Measurements from ENCODE around the gene ITSN1.

The ITSN1 gene

DNA sequence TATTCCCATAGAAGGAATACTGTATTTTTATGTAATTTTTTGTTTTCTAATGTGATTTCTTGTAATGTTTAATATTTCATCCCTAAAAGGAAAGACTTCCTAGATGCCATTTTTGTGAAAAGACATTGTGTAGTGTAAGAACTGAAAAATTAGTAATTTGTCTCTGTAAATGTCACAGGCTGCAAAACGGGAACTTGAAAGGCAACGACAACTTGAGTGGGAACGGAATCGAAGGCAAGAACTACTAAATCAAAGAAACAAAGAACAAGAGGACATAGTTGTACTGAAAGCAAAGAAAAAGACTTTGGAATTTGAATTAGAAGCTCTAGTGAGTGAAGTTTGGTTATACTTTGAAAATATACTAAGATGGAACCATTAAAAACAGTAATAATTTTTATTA is 132.2 kb downstream of the ITSN1 start:
- ATAC-seq, result no peak
- TF ChIP-seq, protein P1, sequence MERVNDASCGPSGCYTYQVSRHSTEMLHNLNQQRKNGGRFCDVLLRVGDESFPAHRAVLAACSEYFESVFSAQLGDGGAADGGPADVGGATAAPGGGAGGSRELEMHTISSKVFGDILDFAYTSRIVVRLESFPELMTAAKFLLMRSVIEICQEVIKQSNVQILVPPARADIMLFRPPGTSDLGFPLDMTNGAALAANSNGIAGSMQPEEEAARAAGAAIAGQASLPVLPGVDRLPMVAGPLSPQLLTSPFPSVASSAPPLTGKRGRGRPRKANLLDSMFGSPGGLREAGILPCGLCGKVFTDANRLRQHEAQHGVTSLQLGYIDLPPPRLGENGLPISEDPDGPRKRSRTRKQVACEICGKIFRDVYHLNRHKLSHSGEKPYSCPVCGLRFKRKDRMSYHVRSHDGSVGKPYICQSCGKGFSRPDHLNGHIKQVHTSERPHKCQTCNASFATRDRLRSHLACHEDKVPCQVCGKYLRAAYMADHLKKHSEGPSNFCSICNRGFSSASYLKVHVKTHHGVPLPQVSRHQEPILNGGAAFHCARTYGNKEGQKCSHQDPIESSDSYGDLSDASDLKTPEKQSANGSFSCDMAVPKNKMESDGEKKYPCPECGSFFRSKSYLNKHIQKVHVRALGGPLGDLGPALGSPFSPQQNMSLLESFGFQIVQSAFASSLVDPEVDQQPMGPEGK (CRISPR knock-in tag; IDR thresholded peaks at IDR 0.05; ENCODE audit: borderline replicate concordance), result no peak
- TF ChIP-seq, protein P2, sequence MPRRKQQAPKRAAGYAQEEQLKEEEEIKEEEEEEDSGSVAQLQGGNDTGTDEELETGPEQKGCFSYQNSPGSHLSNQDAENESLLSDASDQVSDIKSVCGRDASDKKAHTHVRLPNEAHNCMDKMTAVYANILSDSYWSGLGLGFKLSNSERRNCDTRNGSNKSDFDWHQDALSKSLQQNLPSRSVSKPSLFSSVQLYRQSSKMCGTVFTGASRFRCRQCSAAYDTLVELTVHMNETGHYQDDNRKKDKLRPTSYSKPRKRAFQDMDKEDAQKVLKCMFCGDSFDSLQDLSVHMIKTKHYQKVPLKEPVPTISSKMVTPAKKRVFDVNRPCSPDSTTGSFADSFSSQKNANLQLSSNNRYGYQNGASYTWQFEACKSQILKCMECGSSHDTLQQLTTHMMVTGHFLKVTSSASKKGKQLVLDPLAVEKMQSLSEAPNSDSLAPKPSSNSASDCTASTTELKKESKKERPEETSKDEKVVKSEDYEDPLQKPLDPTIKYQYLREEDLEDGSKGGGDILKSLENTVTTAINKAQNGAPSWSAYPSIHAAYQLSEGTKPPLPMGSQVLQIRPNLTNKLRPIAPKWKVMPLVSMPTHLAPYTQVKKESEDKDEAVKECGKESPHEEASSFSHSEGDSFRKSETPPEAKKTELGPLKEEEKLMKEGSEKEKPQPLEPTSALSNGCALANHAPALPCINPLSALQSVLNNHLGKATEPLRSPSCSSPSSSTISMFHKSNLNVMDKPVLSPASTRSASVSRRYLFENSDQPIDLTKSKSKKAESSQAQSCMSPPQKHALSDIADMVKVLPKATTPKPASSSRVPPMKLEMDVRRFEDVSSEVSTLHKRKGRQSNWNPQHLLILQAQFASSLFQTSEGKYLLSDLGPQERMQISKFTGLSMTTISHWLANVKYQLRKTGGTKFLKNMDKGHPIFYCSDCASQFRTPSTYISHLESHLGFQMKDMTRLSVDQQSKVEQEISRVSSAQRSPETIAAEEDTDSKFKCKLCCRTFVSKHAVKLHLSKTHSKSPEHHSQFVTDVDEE (CRISPR knock-in tag; IDR thresholded peaks at IDR 0.05), result no peak
- TF ChIP-seq ZFP3 (CRISPR knock-in tag; IDR thresholded peaks at IDR 0.05) (no peak), TCF4 (CRISPR knock-in tag; IDR thresholded peaks at IDR 0.05; ENCODE audit: borderline replicate concordance) (no peak), RARB (CRISPR knock-in tag; IDR thresholded peaks at IDR 0.05) (no peak), TOX (CRISPR knock-in tag; IDR thresholded peaks at IDR 0.05; ENCODE audit: borderline replicate concordance) (no peak), ESRRG (CRISPR knock-in tag; IDR thresholded peaks at IDR 0.05) (no peak), ZNF70 (CRISPR knock-in tag; IDR thresholded peaks at IDR 0.05) (no peak), ZNF565 (CRISPR knock-in tag; conservative IDR thresholded peaks at IDR 0.05; ENCODE audit: low read depth) (no peak), ZC3H10 (CRISPR knock-in tag; IDR thresholded peaks at IDR 0.05) (no peak)
- TF ChIP-seq, protein P3, sequence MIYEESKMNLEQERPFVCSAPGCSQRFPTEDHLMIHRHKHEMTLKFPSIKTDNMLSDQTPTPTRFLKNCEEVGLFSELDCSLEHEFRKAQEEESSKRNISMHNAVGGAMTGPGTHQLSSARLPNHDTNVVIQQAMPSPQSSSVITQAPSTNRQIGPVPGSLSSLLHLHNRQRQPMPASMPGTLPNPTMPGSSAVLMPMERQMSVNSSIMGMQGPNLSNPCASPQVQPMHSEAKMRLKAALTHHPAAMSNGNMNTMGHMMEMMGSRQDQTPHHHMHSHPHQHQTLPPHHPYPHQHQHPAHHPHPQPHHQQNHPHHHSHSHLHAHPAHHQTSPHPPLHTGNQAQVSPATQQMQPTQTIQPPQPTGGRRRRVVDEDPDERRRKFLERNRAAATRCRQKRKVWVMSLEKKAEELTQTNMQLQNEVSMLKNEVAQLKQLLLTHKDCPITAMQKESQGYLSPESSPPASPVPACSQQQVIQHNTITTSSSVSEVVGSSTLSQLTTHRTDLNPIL (CRISPR knock-in tag; IDR thresholded peaks at IDR 0.05; ENCODE audit: low read depth), result no peak

DNA sequence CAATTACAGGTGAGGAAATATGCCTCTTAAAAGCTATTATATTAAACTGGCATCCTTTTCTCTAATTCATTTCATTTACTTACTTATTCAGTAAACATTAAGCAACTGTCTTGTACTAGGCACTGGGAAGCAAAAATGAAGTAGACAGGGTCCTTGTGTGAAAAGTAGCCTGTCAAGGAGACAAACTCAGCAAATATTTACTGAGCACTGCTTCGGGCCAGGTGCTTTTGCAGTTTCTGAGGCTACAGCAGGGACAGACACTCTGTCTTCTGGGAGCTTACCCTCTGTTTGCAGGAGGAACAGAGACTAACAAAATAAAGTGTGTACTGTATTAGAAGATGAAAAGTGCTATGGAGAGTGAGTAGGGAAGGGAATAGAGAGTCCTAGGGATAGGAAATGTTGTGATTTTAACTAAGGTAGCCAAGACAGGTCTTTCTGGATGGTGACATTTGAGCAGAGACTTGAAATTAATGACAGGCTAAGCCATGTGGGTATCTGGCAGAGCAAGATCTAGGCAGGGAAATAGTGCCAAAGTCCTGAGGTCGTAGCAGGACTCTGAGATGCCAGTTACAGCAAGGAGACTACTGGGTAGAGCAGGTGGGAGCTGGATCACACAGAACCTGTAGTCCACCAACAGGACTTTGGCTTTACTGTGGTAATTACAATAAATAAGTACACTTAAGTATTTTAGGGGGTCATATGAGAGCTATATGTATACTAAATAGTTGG is 133.0 kb downstream of the ITSN1 start:
- TF ChIP-seq, protein P1 (CRISPR knock-in tag; IDR thresholded peaks at IDR 0.05; ENCODE audit: borderline replicate concordance), result no peak
- TF ChIP-seq TOX (CRISPR knock-in tag; IDR thresholded peaks at IDR 0.05; ENCODE audit: borderline replicate concordance), result no peak
- TF ChIP-seq PPARA (CRISPR knock-in tag; IDR thresholded peaks at IDR 0.05; ENCODE audit: borderline replicate concordance), result no peak
- no peak for TF ChIP-seq GLIS3 (CRISPR knock-in tag; IDR thresholded peaks at IDR 0.05)
- no peak for TF ChIP-seq ESRRG (CRISPR knock-in tag; IDR thresholded peaks at IDR 0.05)
- TF ChIP-seq BACH2 (CRISPR knock-in tag; IDR thresholded peaks at IDR 0.05; ENCODE audit: borderline replicate concordance), result no peak
- TF ChIP-seq ZNF565 (CRISPR knock-in tag; conservative IDR thresholded peaks at IDR 0.05; ENCODE audit: low read depth), result no peak
- no peak for TF ChIP-seq ARNTL (CRISPR knock-in tag; IDR thresholded peaks at IDR 0.05; ENCODE audit: borderline replicate concordance, low read depth)
- no peak for TF ChIP-seq OSR1 (CRISPR knock-in tag; IDR thresholded peaks at IDR 0.05)
- TF ChIP-seq, protein P2 (CRISPR knock-in tag; IDR thresholded peaks at IDR 0.05), result no peak
- TF ChIP-seq ZNF8 (CRISPR knock-in tag; IDR thresholded peaks at IDR 0.05), result no peak
- no peak for ATAC-seq

DNA sequence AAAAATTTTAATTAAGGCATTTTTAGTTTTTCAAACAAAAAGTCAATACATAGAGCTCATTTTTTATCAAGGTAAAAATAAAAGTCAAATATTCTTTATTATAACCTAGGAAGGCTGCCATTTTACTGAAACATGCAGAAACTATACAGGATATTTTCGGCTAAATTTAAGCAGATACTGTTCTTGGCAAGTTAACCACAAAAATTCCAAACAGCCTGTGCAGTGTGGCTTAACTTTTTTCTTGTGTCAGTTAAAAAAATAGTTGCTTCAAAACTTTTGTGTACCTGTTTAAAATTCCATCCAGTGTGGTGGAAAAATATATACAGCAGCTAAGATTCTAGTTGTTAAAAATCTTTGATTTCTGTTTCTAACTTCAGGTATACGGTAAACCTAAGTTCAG is 138.3 kb downstream of the ITSN1 start:
- no peak for ATAC-seq
- TF ChIP-seq SNAI2 (CRISPR knock-in tag; IDR thresholded peaks at IDR 0.05) (no peak), PPARA (CRISPR knock-in tag; IDR thresholded peaks at IDR 0.05; ENCODE audit: borderline replicate concordance) (no peak), ISL1 (CRISPR knock-in tag; IDR thresholded peaks at IDR 0.05) (no peak), ZNF70 (CRISPR knock-in tag; IDR thresholded peaks at IDR 0.05) (no peak), ESRRG (CRISPR knock-in tag; IDR thresholded peaks at IDR 0.05) (no peak), ARNTL (CRISPR knock-in tag; IDR thresholded peaks at IDR 0.05; ENCODE audit: borderline replicate concordance, low read depth) (no peak), TCF4 (CRISPR knock-in tag; IDR thresholded peaks at IDR 0.05; ENCODE audit: borderline replicate concordance) (no peak), ZNF8 (CRISPR knock-in tag; IDR thresholded peaks at IDR 0.05) (no peak), ZFP3 (CRISPR knock-in tag; IDR thresholded peaks at IDR 0.05) (no peak), ZFP30 (CRISPR knock-in tag; IDR thresholded peaks at IDR 0.05) (no peak)
- TF ChIP-seq, protein P3 (CRISPR knock-in tag; IDR thresholded peaks at IDR 0.05; ENCODE audit: low read depth), result no peak
- TF ChIP-seq, protein P1 (CRISPR knock-in tag; IDR thresholded peaks at IDR 0.05; ENCODE audit: borderline replicate concordance), result no peak
